SK-N-MC (cell line): ENCODE data around the gene MYO10.
"Not testable (repeated sequence)": the region's sequence is repeated elsewhere in the genome, so short reads cannot be mapped to it uniquely, and the experiment has no call there.

Experiments
- DNase-seq: peaks from one replicate; pipeline ENCODE4 v3.0.0-alpha.2; 2011; ENCODE audit warnings: low read depth, low spot score
- H3K27ac ChIP-seq: fragments of 200-600 bp; sonication (generic); 2 replicates; pipeline ENCODE4 v1.5.1; 2016; ENCODE audit warnings: mixed run types
- H3K36me3 ChIP-seq: fragments of 200-600 bp; sonication (generic); 2 replicates; pipeline ENCODE4 v1.6.1; 2017; ENCODE audit warnings: antibody characterized with exemption, low read length, mixed read lengths; ENCODE audit not compliant: insufficient read depth
- H3K4me3 ChIP-seq: fragments of 200-600 bp; sonication (generic); 2 replicates; pipeline ENCODE4 v1.5.1; 2016
- H3K9ac ChIP-seq: fragments of 200-600 bp; sonication (generic); 2 replicates; pipeline ENCODE4 v1.8.0; 2017; ENCODE audit warnings: mixed run types, mixed read lengths; ENCODE audit not compliant: insufficient read length
- H3K9me3 ChIP-seq: fragments of 200-600 bp; sonication (generic); 2 replicates; pipeline ENCODE4 v1.6.1; 2017; ENCODE audit warnings: low read depth, mild to moderate bottlenecking, antibody characterized with exemption, low read length, moderate library complexity, mixed read lengths
- EZH2 ChIP-seq: fragments of 200-600 bp; sonication (generic); IDR thresholded peaks from one replicate; pipeline ENCODE4 v1.6.1; 2017; ENCODE audit warnings: antibody characterized with exemption
- FOXP2 ChIP-seq: optimal IDR thresholded peaks from 2 replicates; pipeline ENCODE3; 2011; ENCODE audit warnings: mild to moderate bottlenecking, moderate library complexity; ENCODE audit not compliant: insufficient read depth; ENCODE audit errors: extremely low read length, control extremely low read depth
- POLR2AphosphoS5 ChIP-seq: IDR thresholded peaks from 2 replicates; pipeline ENCODE4 v1.6.1; 2012; ENCODE audit warnings: mild to moderate bottlenecking, low read depth, low read length, borderline replicate concordance

Gene MYO10

DNA sequence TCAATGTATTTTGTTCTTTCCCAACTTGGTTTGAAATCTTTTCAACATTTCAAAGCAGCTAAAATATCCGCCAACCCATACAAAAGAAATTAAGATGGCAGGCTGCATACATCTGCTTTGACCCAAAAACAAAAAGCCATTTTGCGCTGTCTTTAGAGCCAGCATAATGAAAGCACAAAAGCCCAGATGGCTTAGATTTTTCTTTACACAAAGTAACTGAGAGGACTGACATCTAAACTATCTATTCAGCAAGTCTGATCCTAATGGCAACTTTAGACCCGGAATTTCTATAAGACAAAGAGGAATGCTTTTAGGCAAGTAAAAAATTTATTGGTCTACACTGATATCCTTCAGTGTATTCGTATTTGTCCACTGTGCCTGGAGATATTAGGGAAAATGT, 86.3 kb downstream of the MYO10 start:
- Histone ChIP-seq H3K36me3 (peaks cover 53% of the 10 kb centered on the region), H3K27ac (peak overlapping the region; percentile 65), H3K9ac (no peak overlapping the region), H3K9me3 (no peaks in the 10 kb centered on the region), H3K4me3 (no peak overlapping the region)
- no peak for TF ChIP-seq FOXP2
- DNase-seq = no peak

DNA sequence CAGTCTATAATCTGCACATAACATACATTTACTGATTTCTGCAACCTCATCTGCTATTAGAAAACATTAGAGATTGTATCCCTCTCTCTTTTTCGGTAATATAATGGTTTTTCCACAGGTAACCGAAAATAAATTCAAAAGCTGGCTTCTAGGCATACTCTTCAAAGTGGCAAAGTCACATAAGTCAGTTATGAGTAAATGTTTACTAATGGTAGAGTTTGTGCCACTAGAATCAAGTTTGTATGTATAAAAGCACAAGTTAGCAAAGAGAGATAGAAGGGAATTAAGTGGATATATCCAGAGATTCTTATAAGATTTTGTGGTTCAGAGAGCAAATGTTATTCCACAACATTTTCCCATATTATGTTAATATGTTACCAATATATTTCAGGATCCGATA, 86.9 kb downstream of the MYO10 start:
- H3K4me3 ChIP-seq = no peak overlapping the region
- H3K9me3 ChIP-seq = no peaks in the 10 kb centered on the region
- H3K36me3 ChIP-seq = peaks cover 56% of the 10 kb centered on the region
- TF ChIP-seq EZH2 = no peak
- no peak for TF ChIP-seq POLR2AphosphoS5
- no peak for TF ChIP-seq FOXP2
- peak overlapping the region; percentile 65 for H3K27ac ChIP-seq
- no peak overlapping the region for H3K9ac ChIP-seq
- DNase-seq = no peak

DNA sequence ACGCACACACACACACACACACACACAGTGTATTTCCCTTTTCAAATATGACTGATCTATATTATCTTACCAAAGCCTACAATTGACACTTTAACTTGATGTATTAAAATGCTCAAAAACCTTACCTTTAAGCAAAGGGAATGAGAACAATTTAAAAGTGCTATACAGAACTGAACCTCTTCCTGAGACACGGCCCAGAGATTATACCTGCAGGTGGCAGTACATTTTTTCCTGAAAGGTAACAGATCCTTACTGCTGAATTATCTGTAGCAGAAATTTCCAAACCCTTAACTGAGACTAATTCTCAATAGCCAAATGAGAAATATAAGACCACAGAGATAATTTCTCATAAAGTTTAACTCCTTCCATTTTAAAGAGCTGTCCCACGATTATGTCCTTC, 91.1 kb downstream of the MYO10 start:
- H3K36me3 ChIP-seq = peaks cover 70% of the 10 kb centered on the region
- H3K9ac ChIP-seq = no peak overlapping the region
- no peak for DNase-seq
- no peaks in the 10 kb centered on the region for H3K9me3 ChIP-seq
- peak overlapping the region; percentile 16; the same call in 1 of the 2 replicates for H3K27ac ChIP-seq
- TF ChIP-seq POLR2AphosphoS5 = no peak
- no peak for TF ChIP-seq EZH2
- TF ChIP-seq FOXP2 = no peak
- H3K4me3 ChIP-seq = no peak overlapping the region

DNA sequence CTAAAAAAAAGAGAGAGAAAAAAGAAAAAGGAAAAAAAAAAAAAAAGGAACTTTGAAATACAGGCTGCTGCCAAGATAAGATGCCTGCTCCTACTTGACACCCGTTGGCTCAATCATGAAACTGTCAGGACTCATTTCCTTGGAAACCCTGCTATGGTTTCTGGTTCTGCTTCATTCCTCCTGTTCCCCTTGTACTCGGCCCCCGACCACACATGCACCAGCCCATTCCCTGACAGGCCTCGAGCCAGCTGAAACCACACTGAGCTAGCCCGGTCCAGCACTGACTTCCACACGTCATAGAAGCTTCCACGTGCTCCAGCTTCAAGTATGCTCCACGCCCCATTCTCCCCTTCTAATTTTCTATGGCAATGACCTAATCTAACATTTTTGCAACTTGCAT, 93.2 kb downstream of the MYO10 start:
- Histone ChIP-seq H3K9me3 (no peaks in the 10 kb centered on the region), H3K9ac (no peak overlapping the region), H3K27ac (no peak overlapping the region), H3K36me3 (peaks cover 66% of the 10 kb centered on the region), H3K4me3 (no peak overlapping the region)
- TF ChIP-seq EZH2 = no peak
- TF ChIP-seq POLR2AphosphoS5 = no peak
- DNase-seq = no peak

DNA sequence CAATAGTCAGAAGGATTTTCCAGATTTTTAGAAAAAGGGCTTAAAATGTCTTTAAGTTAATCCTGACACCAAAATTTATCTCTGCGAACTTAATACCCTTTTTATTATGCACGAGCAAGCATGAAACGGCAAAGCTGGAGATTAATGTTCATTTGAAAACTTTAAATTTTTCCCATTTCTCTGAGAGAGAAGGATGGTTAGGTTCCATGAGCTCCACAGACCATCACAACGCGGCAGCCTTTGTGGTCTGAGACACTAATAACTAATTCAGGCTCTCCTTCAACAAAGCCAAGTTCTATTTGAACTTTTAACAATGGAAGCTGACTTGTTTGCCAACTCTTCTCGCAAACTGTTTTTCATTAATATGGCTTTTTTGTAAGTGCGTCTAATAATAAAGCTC, 94.7 kb downstream of the MYO10 start:
- peak overlapping the region; percentile 76 for H3K27ac ChIP-seq
- H3K4me3 ChIP-seq = no peak overlapping the region
- no peak for DNase-seq
- H3K36me3 ChIP-seq = peaks cover 67% of the 10 kb centered on the region
- TF ChIP-seq FOXP2 (no peak), POLR2AphosphoS5 (no peak), EZH2 (no peak)
- H3K9ac ChIP-seq = no peak overlapping the region
- no peaks in the 10 kb centered on the region for H3K9me3 ChIP-seq

DNA sequence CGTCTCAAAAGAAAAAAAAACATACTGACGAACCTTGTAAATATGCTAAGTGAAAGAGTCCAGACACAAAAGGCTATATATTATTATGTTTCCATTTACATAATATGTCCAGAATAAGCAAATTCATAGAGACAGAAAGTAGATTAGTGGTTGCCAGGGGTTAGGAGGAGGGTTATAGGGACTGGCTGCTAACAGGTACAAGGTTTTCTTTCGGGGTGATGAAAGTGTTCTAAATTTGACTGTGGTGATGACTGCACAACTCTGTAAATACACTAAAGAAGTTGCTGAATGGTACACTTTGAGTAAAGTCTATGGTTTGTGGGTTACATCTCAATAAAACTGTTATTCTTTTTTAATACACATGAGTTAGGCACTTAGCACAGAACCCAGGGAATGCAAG, 98.8 kb downstream of the MYO10 start:
- Histone ChIP-seq H3K36me3 (peaks cover 57% of the 10 kb centered on the region), H3K4me3 (no peak overlapping the region), H3K27ac (no peak overlapping the region), H3K9me3 (no peaks in the 10 kb centered on the region), H3K9ac (no peak overlapping the region)
- DNase-seq = no peak
- TF ChIP-seq EZH2 = no peak
- no peak for TF ChIP-seq FOXP2
- TF ChIP-seq POLR2AphosphoS5 = no peak

DNA sequence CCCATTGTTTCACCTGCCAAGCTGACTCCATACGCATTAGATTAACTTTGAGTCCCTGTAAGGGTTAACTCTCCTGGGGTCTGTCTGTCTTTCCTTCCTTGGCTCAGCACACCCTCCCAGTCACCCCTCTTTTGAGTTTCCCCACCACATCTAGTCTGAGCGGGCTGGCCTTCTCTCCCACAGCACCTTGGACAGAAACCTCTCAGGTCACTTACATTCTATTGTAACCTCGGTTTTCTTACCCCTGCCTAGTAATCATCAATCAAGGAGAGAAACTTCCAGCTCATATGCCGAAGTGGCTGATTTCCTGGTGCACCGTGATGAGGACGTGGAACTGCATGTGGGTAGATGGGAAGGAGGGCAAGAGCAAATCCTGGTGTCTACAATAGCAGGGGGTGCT, 102.1 kb downstream of the MYO10 start:
- TF ChIP-seq FOXP2 (no peak), EZH2 (no peak), POLR2AphosphoS5 (no peak; the same call in 1 of the 2 replicates)
- no peak overlapping the region for H3K9ac ChIP-seq
- no peak overlapping the region for H3K4me3 ChIP-seq
- 0 out of 2 replicates have a peak overlapping the region, but pooled peaks have one; percentile 42 for H3K27ac ChIP-seq
- no peak for DNase-seq
- H3K36me3 ChIP-seq = peaks cover 53% of the 10 kb centered on the region
- no peaks in the 10 kb centered on the region for H3K9me3 ChIP-seq

DNA sequence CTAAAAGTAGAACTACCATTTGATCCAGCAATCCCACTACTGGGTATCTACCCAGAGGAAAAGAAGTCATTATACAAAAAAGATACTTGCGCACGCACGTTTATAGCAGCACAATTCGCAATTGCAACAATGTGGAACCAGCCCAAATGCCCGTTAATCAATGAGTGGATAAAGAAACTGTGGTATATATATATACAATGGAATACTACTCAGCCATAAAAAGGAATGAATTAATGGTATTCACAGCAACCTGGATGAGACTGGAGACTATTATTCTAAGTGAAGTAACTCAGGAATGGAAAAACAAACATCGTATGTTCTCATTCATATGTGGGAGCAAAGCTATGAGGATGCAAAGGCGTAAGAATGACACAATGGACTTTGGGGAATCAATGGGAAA, 104.8 kb downstream of the MYO10 start:
- not testable (repeated sequence) for H3K4me3 ChIP-seq, DNase-seq, H3K27ac ChIP-seq, H3K9me3 ChIP-seq, H3K9ac ChIP-seq
- H3K36me3 ChIP-seq = peaks cover 49% of the 10 kb centered on the region

DNA sequence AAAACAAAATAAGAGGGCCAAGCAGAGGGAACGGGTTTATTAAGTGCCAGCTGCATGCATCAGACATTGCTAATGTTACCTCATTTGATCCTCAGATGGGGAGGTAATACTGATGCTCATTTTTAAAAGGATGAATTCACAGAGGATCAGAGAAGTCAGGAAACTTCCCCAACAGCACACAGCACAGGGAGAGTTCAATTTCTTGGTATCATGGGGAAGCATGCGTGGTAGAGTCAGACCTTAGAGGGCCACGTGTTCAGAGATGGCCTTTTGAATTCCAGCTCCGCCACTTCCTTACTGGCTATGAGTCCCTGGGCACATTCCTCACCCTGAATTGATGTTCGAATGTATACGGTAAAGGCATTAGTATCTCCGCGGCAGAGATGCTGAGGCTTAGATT, 108.3 kb downstream of the MYO10 start:
- peaks cover 51% of the 10 kb centered on the region for H3K36me3 ChIP-seq
- no peak overlapping the region for H3K4me3 ChIP-seq
- H3K27ac ChIP-seq = no peak overlapping the region
- no peak for DNase-seq
- H3K9ac ChIP-seq = no peak overlapping the region
- H3K9me3 ChIP-seq = no peaks in the 10 kb centered on the region
- TF ChIP-seq POLR2AphosphoS5 (no peak; the same call in 1 of the 2 replicates), FOXP2 (no peak), EZH2 (no peak)
